SU-DHL-6 (cell line): Measurements from ENCODE around the gene CPNE8.

Source experiments
- H2AFZ ChIP-seq: fragments of 200-600 bp; sonication (generic); 2 replicates; pipeline ENCODE4 v1.6.1; 2014; ENCODE audit warnings: low read depth, mild to moderate bottlenecking, moderate library complexity, mixed read lengths, antibody characterized with exemption, low read length; ENCODE audit not compliant: severe bottlenecking
- H3F3A ChIP-seq: fragments of 200-600 bp; shearing (Covaris generic); 2 replicates; pipeline ENCODE4 v1.6.0; 2016; ENCODE audit warnings: antibody characterized with exemption, mild to moderate bottlenecking; ENCODE audit not compliant: insufficient read depth
- H3K27ac ChIP-seq: fragments of 200-600 bp; sonication (generic); 2 replicates; pipeline ENCODE4 v1.5.1; 2016; ENCODE audit warnings: low read depth, mild to moderate bottlenecking, low read length, moderate library complexity, mixed read lengths
- H3K27me3 ChIP-seq: fragments of 200-600 bp; sonication (generic), shearing (Covaris generic); 2 replicates; pipeline ENCODE4 v1.6.0; 2014; ENCODE audit warnings: mild to moderate bottlenecking, low read length
- H3K36me3 ChIP-seq: fragments of 200-600 bp; sonication (generic); 2 replicates; pipeline ENCODE4 v1.6.1; 2014; ENCODE audit warnings: mild to moderate bottlenecking, low read length, mixed read lengths
- H3K4me2 ChIP-seq: fragments of 300-600, 200-600 bp; shearing (Covaris generic), sonication (generic); 2 replicates; pipeline ENCODE4 v1.6.0; 2014; ENCODE audit warnings: low read length, low read depth, mild to moderate bottlenecking; ENCODE audit not compliant: poor library complexity, severe bottlenecking
- H3K4me3 ChIP-seq: fragments of 200-600 bp; sonication (generic); 2 replicates; pipeline ENCODE4 v1.5.1; 2014; ENCODE audit warnings: antibody characterized with exemption, low read length, mild to moderate bottlenecking, mixed read lengths; ENCODE audit not compliant: insufficient read depth, poor library complexity, severe bottlenecking
- H3K79me2 ChIP-seq: fragments of 200-600 bp; sonication (generic); 2 replicates; pipeline ENCODE4 v1.6.1; 2014; ENCODE audit warnings: mild to moderate bottlenecking, low read length, moderate library complexity; ENCODE audit not compliant: insufficient read depth
- H3K9ac ChIP-seq: fragments of 200-600 bp; sonication (generic); 2 replicates; pipeline ENCODE4 v1.7.0; 2014; ENCODE audit warnings: mild to moderate bottlenecking, low read length
- H3K9me2 ChIP-seq: fragments of 200-600 bp; sonication (generic); replicated peaks from 2 replicates; pipeline ENCODE4 v1.6.1; 2014; ENCODE audit warnings: low read length; ENCODE audit not compliant: insufficient read depth
- H3K9me3 ChIP-seq: fragments of 200-600 bp; sonication (generic); 2 replicates; pipeline ENCODE4 v1.6.1; 2014; ENCODE audit warnings: low read length, mixed read lengths; ENCODE audit not compliant: insufficient read depth
- H4K20me1 ChIP-seq: fragments of 200-600 bp; sonication (generic); 2 replicates; pipeline ENCODE4 v1.6.1; 2014; ENCODE audit warnings: low read depth, mild to moderate bottlenecking, antibody characterized with exemption, low read length, moderate library complexity, mixed read lengths
- CTCF ChIP-seq: fragments of 200-600 bp; sonication (generic); IDR thresholded peaks from one replicate; pipeline ENCODE4 v1.5.1; 2017; ENCODE audit warnings: antibody characterized with exemption, mild to moderate bottlenecking, low read length, moderate library complexity; ENCODE audit not compliant: insufficient read depth, poor library complexity, severe bottlenecking
- EZH2phosphoT487 ChIP-seq: fragments of 200-600 bp; sonication (generic), shearing (Covaris generic); conservative IDR thresholded peaks from 2 replicates; pipeline ENCODE4 v1.6.1; 2018; ENCODE audit warnings: mild to moderate bottlenecking, antibody characterized with exemption, low read length, moderate library complexity, mixed read lengths

CPNE8 gene

GRCh38 chr12:38886931-38887330 is 18.5 kb downstream of the CPNE8 start:
- Histone ChIP-seq H2AFZ (no peak overlapping the region), H3K4me2 (no peak overlapping the region), H3K27ac (no peak overlapping the region), H3K79me2 (no peaks in the 10 kb centered on the region), H3K9me2 (no peaks in the 10 kb centered on the region), H3K9ac (no peak overlapping the region), H3K36me3 (no peaks in the 10 kb centered on the region), H3K9me3 (no peaks in the 10 kb centered on the region), H4K20me1 (no peaks in the 10 kb centered on the region), H3K27me3 (no peaks in the 10 kb centered on the region), H3K4me3 (no peak overlapping the region), H3F3A (no peaks in the 10 kb centered on the region)
- TF ChIP-seq CTCF = no peak
- TF ChIP-seq EZH2phosphoT487 = no peak

GRCh38 chr12:38886064-38886463 is 19.3 kb downstream of the CPNE8 start:
- no peaks in the 10 kb centered on the region for H3F3A ChIP-seq
- H3K9me2 ChIP-seq = no peaks in the 10 kb centered on the region
- H3K4me3 ChIP-seq = no peak overlapping the region
- no peak overlapping the region for H2AFZ ChIP-seq
- no peaks in the 10 kb centered on the region for H3K27me3 ChIP-seq
- no peak overlapping the region for H3K27ac ChIP-seq
- no peaks in the 10 kb centered on the region for H3K79me2 ChIP-seq
- H3K9me3 ChIP-seq = no peaks in the 10 kb centered on the region
- no peak overlapping the region for H3K4me2 ChIP-seq
- H4K20me1 ChIP-seq = no peaks in the 10 kb centered on the region
- TF ChIP-seq EZH2phosphoT487 = no peak
- TF ChIP-seq CTCF = no peak
- H3K36me3 ChIP-seq = no peaks in the 10 kb centered on the region
- H3K9ac ChIP-seq = no peak overlapping the region

- TF ChIP-seq EZH2phosphoT487 (no peak), CTCF (no peak)
- no peaks in the 10 kb centered on the region for H3K79me2 ChIP-seq
These were observed 20.7 kb downstream of the CPNE8 start for GRCh38 chr12:38884666-38885065.

More at GRCh38 chr12:38884666-38885065, 20.7 kb downstream of the CPNE8 start:
- H3K9me2 ChIP-seq = no peaks in the 10 kb centered on the region
- no peaks in the 10 kb centered on the region for H4K20me1 ChIP-seq
- no peaks in the 10 kb centered on the region for H3K36me3 ChIP-seq
- no peaks in the 10 kb centered on the region for H3K27me3 ChIP-seq
- no peak overlapping the region for H3K27ac ChIP-seq
- H3K9me3 ChIP-seq = no peaks in the 10 kb centered on the region
- no peak overlapping the region for H3K9ac ChIP-seq
- no peak overlapping the region for H3K4me2 ChIP-seq
- H3F3A ChIP-seq = no peaks in the 10 kb centered on the region
- H2AFZ ChIP-seq = no peak overlapping the region
- H3K4me3 ChIP-seq = no peak overlapping the region
